Neural cell (in vitro differentiated cells): Measurements from ENCODE around the gene MCAT.

Experiments
- EP300 ChIP-seq: fragments of 450-650 bp; conservative IDR thresholded peaks from 2 replicates; pipeline ENCODE4 v1.6.1; 2014; ENCODE audit warnings: antibody characterized with exemption, mild to moderate bottlenecking, moderate library complexity; ENCODE audit not compliant: poor library complexity, severe bottlenecking
- TF ChIP-seq, protein P1 (sequence below): fragments of 450-650 bp; IDR thresholded peaks from 2 replicates; pipeline ENCODE4 v1.5.1; 2014; ENCODE audit warnings: antibody characterized with exemption, mild to moderate bottlenecking, moderate library complexity; ENCODE audit not compliant: poor library complexity, severe bottlenecking
- TF ChIP-seq, protein P2 (sequence below): IDR thresholded peaks from 2 replicates; pipeline ENCODE4 v1.6.1; 2012; ENCODE audit warnings: borderline replicate concordance

DNA sequence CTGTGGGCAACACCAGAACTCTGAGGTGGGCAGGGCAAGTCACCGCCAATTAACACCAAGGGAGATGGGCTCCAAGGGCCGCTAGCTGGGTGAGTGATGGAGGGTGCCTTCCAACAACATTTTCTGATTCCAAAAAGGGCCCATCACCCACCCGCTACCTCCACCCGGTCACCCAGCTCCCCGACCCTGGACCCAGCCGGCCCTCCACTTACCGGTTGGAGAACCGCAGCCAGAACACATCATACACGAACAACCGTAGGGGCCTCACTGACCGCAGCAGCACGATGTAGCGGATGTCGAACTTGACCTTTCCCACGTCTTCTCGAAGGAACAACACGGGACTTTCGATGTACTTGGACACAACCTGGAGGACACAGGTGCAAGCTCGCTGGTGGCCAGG lies 29.0 kb upstream of the MCAT start:
- TF ChIP-seq EP300: no peak
- TF ChIP-seq, protein P1, sequence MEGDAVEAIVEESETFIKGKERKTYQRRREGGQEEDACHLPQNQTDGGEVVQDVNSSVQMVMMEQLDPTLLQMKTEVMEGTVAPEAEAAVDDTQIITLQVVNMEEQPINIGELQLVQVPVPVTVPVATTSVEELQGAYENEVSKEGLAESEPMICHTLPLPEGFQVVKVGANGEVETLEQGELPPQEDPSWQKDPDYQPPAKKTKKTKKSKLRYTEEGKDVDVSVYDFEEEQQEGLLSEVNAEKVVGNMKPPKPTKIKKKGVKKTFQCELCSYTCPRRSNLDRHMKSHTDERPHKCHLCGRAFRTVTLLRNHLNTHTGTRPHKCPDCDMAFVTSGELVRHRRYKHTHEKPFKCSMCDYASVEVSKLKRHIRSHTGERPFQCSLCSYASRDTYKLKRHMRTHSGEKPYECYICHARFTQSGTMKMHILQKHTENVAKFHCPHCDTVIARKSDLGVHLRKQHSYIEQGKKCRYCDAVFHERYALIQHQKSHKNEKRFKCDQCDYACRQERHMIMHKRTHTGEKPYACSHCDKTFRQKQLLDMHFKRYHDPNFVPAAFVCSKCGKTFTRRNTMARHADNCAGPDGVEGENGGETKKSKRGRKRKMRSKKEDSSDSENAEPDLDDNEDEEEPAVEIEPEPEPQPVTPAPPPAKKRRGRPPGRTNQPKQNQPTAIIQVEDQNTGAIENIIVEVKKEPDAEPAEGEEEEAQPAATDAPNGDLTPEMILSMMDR: no peak
- TF ChIP-seq, protein P2, sequence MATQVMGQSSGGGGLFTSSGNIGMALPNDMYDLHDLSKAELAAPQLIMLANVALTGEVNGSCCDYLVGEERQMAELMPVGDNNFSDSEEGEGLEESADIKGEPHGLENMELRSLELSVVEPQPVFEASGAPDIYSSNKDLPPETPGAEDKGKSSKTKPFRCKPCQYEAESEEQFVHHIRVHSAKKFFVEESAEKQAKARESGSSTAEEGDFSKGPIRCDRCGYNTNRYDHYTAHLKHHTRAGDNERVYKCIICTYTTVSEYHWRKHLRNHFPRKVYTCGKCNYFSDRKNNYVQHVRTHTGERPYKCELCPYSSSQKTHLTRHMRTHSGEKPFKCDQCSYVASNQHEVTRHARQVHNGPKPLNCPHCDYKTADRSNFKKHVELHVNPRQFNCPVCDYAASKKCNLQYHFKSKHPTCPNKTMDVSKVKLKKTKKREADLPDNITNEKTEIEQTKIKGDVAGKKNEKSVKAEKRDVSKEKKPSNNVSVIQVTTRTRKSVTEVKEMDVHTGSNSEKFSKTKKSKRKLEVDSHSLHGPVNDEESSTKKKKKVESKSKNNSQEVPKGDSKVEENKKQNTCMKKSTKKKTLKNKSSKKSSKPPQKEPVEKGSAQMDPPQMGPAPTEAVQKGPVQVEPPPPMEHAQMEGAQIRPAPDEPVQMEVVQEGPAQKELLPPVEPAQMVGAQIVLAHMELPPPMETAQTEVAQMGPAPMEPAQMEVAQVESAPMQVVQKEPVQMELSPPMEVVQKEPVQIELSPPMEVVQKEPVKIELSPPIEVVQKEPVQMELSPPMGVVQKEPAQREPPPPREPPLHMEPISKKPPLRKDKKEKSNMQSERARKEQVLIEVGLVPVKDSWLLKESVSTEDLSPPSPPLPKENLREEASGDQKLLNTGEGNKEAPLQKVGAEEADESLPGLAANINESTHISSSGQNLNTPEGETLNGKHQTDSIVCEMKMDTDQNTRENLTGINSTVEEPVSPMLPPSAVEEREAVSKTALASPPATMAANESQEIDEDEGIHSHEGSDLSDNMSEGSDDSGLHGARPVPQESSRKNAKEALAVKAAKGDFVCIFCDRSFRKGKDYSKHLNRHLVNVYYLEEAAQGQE: no peak
